Spleen (tissue), 11 donors: ENCODE measurements around the gene PTPN14. TPM values are rescaled to one million over a fixed set of nuclear protein-coding genes. Genes with fewer than 3 reads are reported as not detected.

Experiments
- DNase-seq: peaks from one replicate; pipeline ENCODE4 v3.0.0-alpha.2; 2020
- H3K27ac ChIP-seq, 8 donors: fragments of 200-600 bp; sonication (generic) in 7 of 8; 1 replicate in 4 of 8; 2 replicates in 4 of 8; pipeline versions ENCODE4 v1.5.0 to v1.8.0; 2016 to 2021; ENCODE audit warnings: inconsistent platforms in 4 of 8, mild to moderate bottlenecking in 4 of 8, moderate library complexity in 1 of 8
- H3K27me3 ChIP-seq, 7 donors: fragments of 200-600 bp; sonication (generic) in 6 of 7; replicated peaks in 1 of 7; 1 replicate in 4 of 7; 2 replicates in 3 of 7; pipeline versions ENCODE4 v1.5.0 to v1.8.0; 2016 to 2021; ENCODE audit warnings: inconsistent platforms in 3 of 7, mild to moderate bottlenecking in 1 of 7
- H3K36me3 ChIP-seq, 6 donors: fragments of 200-600 bp; sonication (generic) in 5 of 6; 1 replicate in 4 of 6; 2 replicates in 2 of 6; pipeline versions ENCODE4 v1.5.0 to v1.8.0; 2016 to 2021; ENCODE audit warnings: inconsistent platforms in 2 of 6
- H3K4me1 ChIP-seq, 6 donors: fragments of 200-600 bp; sonication (generic) in 5 of 6; 1 replicate in 3 of 6; 2 replicates in 3 of 6; pipeline versions ENCODE4 v1.5.0 to v1.8.0; 2016 to 2021; ENCODE audit warnings: inconsistent platforms in 3 of 6
- H3K4me3 ChIP-seq, 8 donors: fragments of 200-600 bp; sonication (generic) in 7 of 8; 1 replicate in 4 of 8; 2 replicates in 4 of 8; pipeline versions ENCODE4 v1.5.0 to v1.8.0; 2016 to 2021; ENCODE audit warnings: inconsistent platforms in 4 of 8, mild to moderate bottlenecking in 4 of 8, moderate library complexity in 2 of 8
- H3K9me3 ChIP-seq, 8 donors: fragments of 200-600 bp; sonication (generic) in 7 of 8; 1 replicate in 4 of 8; 2 replicates in 4 of 8; pipeline versions ENCODE4 v1.5.0 to v1.8.0; 2016 to 2021; ENCODE audit warnings: inconsistent platforms in 4 of 8
- POLR2A ChIP-seq, 3 donors: fragments of 450-650 bp; IDR thresholded peaks; one replicate each; pipeline ENCODE4 v1.5.1; 2017; ENCODE audit warnings: antibody characterized with exemption in 3 of 3, mild to moderate bottlenecking in 1 of 3
- POLR2AphosphoS5 ChIP-seq, 3 donors: sonication (generic); formaldehyde crosslinking; IDR thresholded peaks; one replicate each; pipeline ENCODE4 v1.5.1; 2017; ENCODE audit warnings: antibody characterized with exemption in 3 of 3
- WGBS, 5 donors: extraction: QIAGEN DNeasy Blood & Tissue Kit in 3 of 5; methylation state at CpG; one replicate each; pipeline versions ENCODE4 v1.1.5 to v1.1.7; 2013 to 2018; 5-methylcytosine and 5-hydroxymethylcytosine counted together
- intact Hi-C: fragments of 100-400 bp; cut with DNase I; formaldehyde crosslinking; loops from one replicate; pipeline ENCODE4 v1.15.0; 2023; ENCODE audit warnings: low total_unique reads
- polyA plus RNA-seq, 3 donors: library from polyadenylated mRNA; stranded (reverse); fragments of 200-250 nt; gene quantifications; one replicate each; pipeline ENCODE4 v1.2.1, GENCODE V29; 2013
- total RNA-seq, 7 donors: library from RNA; depleted of rRNA in 3 of 7; stranded (reverse); fragments of >200 nt in 3 of 7; fragmentation: NEBNext Ultra II Directional in 4 of 7; extraction: Animal tissue kit (Norgen Biotek cat#: 25700) in 4 of 7; gene quantifications; one replicate each; pipeline versions ENCODE4 v1.1.0 to v1.2.1, GENCODE V29; 2016 to 2021
- TF ChIP-seq, protein P1 (sequence below), 11 experiments: fragments of 200-600 bp in 7 of 11; fragments of 450-650 bp in 4 of 11; sonication (generic) in 4 of 11; IDR thresholded peaks in 8 of 11; conservative IDR thresholded peaks in 3 of 11; 1 replicate in 7 of 11; 2 replicates in 4 of 11; pipeline versions ENCODE4 v1.4.0 to v1.8.0; 2016 to 2021; ENCODE audit warnings: antibody characterized with exemption in 11 of 11, inconsistent platforms in 4 of 11, mild to moderate bottlenecking in 1 of 11
- donor health status: healthy with polysubstance abuse.
- donor health status: DM: no; HTN: no; CAD: no; lungs with moderate emphysema.
- donor health status: DM: no; HTN: no; CAD: no.
- donor health status: Bipolar disorder and iron deficiency.
- donor health status: healthy.
- donor health status: DM: no; HTN: no; CAD: no.
- donor health status: DM: yes; HTN: yes; CAD: no.

Gene PTPN14
- total and polyA plus RNA-seq, 10 donors = 0.83 to 28.5 (median 16.8) TPM

DNA sequence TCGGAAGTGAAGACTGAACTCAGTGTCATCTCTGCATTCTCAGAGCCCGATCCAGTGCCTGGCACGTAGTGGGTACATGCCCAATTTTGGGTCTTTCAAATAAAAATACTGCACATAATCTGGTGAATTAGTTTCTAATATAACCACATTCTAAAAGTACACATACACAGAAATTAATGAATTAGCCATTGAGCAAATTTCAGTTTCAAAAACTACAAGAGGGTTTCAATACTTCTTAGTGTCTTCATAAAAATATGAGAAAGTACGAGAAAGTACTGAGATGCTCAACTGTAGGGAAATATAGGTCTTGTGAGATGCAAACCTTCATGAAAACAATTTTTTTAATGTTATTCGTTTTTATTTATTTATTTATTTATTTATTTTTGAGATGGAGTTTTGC is 183.6 kb downstream of the PTPN14 start:
- intact Hi-C loops = no loop called here
- peaks cover 0 to 4% (median 0%) of the 10 kb centered on the region in 7 donors for H3K27me3 ChIP-seq
- TF ChIP-seq POLR2A (IDR thresholded peaks at IDR 0.05) (no peak), POLR2AphosphoS5 (IDR thresholded peaks at IDR 0.05) (no peak)
- TF ChIP-seq, protein P1, sequence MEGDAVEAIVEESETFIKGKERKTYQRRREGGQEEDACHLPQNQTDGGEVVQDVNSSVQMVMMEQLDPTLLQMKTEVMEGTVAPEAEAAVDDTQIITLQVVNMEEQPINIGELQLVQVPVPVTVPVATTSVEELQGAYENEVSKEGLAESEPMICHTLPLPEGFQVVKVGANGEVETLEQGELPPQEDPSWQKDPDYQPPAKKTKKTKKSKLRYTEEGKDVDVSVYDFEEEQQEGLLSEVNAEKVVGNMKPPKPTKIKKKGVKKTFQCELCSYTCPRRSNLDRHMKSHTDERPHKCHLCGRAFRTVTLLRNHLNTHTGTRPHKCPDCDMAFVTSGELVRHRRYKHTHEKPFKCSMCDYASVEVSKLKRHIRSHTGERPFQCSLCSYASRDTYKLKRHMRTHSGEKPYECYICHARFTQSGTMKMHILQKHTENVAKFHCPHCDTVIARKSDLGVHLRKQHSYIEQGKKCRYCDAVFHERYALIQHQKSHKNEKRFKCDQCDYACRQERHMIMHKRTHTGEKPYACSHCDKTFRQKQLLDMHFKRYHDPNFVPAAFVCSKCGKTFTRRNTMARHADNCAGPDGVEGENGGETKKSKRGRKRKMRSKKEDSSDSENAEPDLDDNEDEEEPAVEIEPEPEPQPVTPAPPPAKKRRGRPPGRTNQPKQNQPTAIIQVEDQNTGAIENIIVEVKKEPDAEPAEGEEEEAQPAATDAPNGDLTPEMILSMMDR (IDR thresholded peaks at IDR 0.05 in 8 of 11, conservative IDR thresholded peaks at IDR 0.05 in 3 of 11) = no peak
- no peaks in the 10 kb centered on the region for H3K4me1 ChIP-seq
- H3K36me3 ChIP-seq = peaks cover 0 to 52% (median 0%) of the 10 kb centered on the region in 6 donors
- H3K27ac ChIP-seq = no peak overlapping the region
- peaks cover 0 to 7% (median 0%) of the 10 kb centered on the region in 8 donors for H3K9me3 ChIP-seq
- no peak for DNase-seq
- no peak overlapping the region for H3K4me3 ChIP-seq
- 88 to 95% (median 89%) methylated on average over 5 of the region's 5 CpGs for WGBS, 5 donors

DNA sequence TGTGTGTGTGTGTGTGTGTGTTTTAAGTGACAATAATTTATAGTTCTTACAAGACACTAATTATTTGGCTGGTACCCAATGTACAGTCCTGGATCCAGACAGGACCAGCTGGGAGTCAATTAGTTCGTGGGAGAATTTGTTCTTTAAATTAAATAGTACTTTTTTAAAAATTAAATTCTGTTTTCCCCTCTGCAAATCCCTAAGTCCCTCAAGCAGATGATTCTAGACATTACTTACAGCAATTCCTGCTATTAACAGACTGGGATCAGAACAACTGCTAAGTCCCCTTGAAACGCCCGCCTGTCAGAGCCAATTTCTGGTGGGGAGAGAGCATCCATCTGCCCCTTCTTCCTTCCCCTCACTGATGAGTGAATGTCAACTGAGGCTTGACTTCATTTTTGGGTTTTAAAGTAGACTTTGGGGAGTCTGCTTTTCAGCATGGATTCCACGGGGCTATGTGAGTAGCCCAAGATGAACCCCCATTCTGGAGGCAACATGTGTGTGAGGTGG is 186.6 kb downstream of the PTPN14 start:
- Histone ChIP-seq H3K27ac (no peak overlapping the region), H3K4me1 (no peaks in the 10 kb centered on the region), H3K36me3 (peaks cover 0 to 25% (median 0%) of the 10 kb centered on the region in 6 donors), H3K4me3 (no peak overlapping the region), H3K27me3 (peaks cover 0 to 7% (median 0%) of the 10 kb centered on the region in 7 donors), H3K9me3 (no peaks in the 10 kb centered on the region)
- WGBS, 5 donors = 82 to 96% (median 87%) methylated on average over 4 of the region's 4 CpGs
- no peak for TF ChIP-seq POLR2AphosphoS5 (IDR thresholded peaks at IDR 0.05)
- TF ChIP-seq, protein P1 (IDR thresholded peaks at IDR 0.05 in 8 of 11, conservative IDR thresholded peaks at IDR 0.05 in 3 of 11) = no peak
- no peak for TF ChIP-seq POLR2A (IDR thresholded peaks at IDR 0.05)
- no peak for DNase-seq
- intact Hi-C loops = no loop called here

DNA sequence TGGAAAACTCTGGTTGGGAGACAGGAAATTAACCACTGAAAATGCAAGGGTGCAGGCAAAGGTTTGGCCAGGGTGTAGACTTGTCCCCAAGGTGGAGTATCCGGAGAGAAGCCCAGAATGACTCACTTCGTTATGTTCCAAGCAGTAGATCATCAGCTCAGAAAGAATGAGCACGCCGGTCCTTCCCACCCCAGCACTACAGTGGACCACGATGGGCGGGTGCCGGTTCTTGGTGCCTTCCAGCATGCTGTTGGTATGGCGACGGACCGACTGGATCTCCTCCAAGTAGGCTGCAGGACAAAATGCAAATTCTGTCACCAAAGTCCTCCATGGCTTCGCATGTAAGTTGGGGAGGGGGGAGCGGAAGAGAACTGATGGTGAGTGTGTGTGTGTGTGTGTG is 187.0 kb downstream of the PTPN14 start:
- Histone ChIP-seq H3K27me3 (peaks cover 0 to 7% (median 0%) of the 10 kb centered on the region in 7 donors), H3K36me3 (peaks cover 0 to 21% (median 0%) of the 10 kb centered on the region in 6 donors), H3K9me3 (no peaks in the 10 kb centered on the region), H3K4me1 (no peaks in the 10 kb centered on the region), H3K27ac (no peak overlapping the region), H3K4me3 (no peak overlapping the region)
- WGBS, 5 donors = 90 to 98% (median 95%) methylated on average over 12 of the region's 12 CpGs
- intact Hi-C loops = no loop called here
- DNase-seq = no peak
- TF ChIP-seq, protein P1 (IDR thresholded peaks at IDR 0.05 in 8 of 11, conservative IDR thresholded peaks at IDR 0.05 in 3 of 11) = no peak
- no peak for TF ChIP-seq POLR2A (IDR thresholded peaks at IDR 0.05)
- no peak for TF ChIP-seq POLR2AphosphoS5 (IDR thresholded peaks at IDR 0.05)

DNA sequence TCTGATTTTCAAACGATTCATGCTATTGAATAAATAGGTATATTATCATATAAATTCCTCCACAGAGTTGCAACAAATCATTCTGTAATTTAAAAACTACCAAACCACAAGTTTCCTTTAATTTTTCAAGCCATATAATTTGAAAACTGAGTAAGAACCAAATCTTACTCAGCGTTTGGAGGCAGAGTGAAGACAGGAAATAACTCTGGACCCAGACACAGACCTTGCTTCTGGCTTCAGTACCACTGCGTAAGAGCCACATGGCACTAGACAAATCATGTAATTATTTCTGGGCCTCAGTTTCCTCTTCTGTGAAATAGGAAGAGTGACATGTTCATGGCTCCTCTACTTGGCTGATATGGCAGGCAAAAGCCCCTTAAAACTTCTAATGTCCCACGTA is 188.0 kb downstream of the PTPN14 start:
- 54 to 71% (median 65%) methylated on average over 4 of the region's 4 CpGs for WGBS, 5 donors
- peaks cover 0 to 7% (median 0%) of the 10 kb centered on the region in 7 donors for H3K27me3 ChIP-seq
- DNase-seq = no peak
- intact Hi-C loops = no loop called here
- H3K4me1 ChIP-seq = no peaks in the 10 kb centered on the region
- no peak overlapping the region for H3K4me3 ChIP-seq
- H3K9me3 ChIP-seq = no peaks in the 10 kb centered on the region
- H3K36me3 ChIP-seq = peaks cover 0 to 16% (median 0%) of the 10 kb centered on the region in 6 donors
- TF ChIP-seq POLR2AphosphoS5 (IDR thresholded peaks at IDR 0.05) (no peak), POLR2A (IDR thresholded peaks at IDR 0.05) (no peak)
- TF ChIP-seq, protein P1 (IDR thresholded peaks at IDR 0.05 in 8 of 11, conservative IDR thresholded peaks at IDR 0.05 in 3 of 11) = no peak
- H3K27ac ChIP-seq = no peak overlapping the region
